NB4 (cell line): Measurements from ENCODE around the gene RAD51B.

ENCODE experiments used
- CTCF ChIP-seq: IDR thresholded peaks from one replicate; pipeline ENCODE4 v1.5.1; 2012; ENCODE audit warnings: low read depth, low read length
- MAX ChIP-seq: IDR thresholded peaks from 2 replicates; pipeline ENCODE4 v1.6.1; 2011; ENCODE audit warnings: low read depth, low read length
- POLR2A ChIP-seq: IDR thresholded peaks from 2 replicates; pipeline ENCODE4 v1.6.1; 2011; ENCODE audit warnings: mild to moderate bottlenecking; ENCODE audit not compliant: insufficient read length; ENCODE audit errors: extremely low read depth

DNA sequence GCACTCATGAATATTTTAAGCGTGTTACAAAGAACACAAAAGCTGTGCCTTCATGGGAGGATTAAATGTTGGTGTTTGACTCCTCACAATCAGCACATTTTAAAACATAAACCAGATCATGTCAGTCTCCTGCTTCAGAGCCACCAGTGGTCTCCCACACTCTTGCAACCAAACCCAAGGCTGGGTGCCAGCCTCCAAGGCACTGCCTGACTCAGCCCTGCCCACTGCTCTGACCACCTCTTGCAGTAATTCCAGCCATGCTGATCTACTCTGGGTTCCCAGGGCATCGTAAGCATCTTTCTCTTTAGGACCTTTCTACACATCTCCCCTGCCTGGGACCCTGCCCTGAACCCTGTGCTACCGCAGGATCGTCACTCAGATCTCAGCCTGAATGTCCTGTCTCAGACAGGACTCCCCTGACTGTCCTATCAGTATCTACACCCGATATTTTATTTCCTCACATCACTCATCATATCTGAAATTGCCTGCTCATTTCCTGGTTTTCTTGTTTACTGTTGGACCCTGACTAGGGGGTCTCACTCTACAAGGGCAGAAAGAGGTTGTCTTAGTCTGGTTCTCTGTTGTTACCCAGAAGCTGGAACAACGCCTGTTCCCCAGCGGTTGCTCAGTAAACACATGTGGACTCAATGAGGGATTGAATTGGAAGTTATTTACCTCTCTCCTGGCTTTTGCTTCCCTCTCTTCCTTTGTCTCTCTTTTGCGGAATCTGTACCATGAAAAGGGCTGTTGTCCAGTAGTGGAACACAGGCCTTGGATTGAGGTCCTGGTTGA lies 449.8 kb downstream of the RAD51B start:
- TF ChIP-seq CTCF = no peak
- no peak for TF ChIP-seq POLR2A
- TF ChIP-seq MAX = no peak
